ENCODE results near the gene GDPD5.

Gene GDPD5

DNA sequence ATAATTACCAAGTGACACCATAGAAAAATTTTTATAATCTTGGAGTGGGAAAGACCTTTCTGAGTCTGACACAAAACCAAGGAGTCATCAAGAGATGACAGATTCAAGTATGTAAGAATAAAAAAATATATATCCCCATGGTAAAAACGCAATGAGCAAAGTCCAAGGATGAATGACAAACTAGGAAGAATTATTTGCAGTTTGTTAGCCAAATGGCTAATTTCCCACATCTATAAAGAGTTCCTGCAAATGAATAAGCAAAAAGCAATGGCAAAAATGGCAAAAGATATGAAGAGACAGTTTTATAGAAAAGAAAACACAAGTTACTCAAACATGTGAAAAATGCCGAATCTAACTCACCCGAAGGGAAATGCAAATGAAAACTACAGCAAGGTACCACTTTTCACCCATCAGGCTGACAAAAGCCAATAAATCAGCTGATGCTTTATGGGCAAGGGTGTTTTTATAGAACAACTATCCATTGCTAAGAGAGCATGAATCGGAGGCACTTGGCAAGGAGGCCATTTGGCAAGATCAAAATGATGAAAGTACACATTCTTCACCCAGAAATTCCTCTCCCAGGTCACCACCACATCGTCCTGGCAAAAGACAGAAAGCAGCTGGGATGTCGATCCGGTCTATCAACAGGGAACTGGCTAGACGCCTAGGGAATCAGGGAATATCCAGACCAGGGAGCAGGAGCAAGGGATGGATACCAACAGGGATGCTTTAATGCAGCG, 71.7 kb downstream of the GDPD5 start:
- TF ChIP-seq, protein P1, sequence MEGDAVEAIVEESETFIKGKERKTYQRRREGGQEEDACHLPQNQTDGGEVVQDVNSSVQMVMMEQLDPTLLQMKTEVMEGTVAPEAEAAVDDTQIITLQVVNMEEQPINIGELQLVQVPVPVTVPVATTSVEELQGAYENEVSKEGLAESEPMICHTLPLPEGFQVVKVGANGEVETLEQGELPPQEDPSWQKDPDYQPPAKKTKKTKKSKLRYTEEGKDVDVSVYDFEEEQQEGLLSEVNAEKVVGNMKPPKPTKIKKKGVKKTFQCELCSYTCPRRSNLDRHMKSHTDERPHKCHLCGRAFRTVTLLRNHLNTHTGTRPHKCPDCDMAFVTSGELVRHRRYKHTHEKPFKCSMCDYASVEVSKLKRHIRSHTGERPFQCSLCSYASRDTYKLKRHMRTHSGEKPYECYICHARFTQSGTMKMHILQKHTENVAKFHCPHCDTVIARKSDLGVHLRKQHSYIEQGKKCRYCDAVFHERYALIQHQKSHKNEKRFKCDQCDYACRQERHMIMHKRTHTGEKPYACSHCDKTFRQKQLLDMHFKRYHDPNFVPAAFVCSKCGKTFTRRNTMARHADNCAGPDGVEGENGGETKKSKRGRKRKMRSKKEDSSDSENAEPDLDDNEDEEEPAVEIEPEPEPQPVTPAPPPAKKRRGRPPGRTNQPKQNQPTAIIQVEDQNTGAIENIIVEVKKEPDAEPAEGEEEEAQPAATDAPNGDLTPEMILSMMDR (conservative IDR thresholded peaks at IDR 0.05), result no peak
- TF ChIP-seq ZFX (IDR thresholded peaks at IDR 0.05), result no peak
- no peak overlapping the region for H3K27ac ChIP-seq

DNA sequence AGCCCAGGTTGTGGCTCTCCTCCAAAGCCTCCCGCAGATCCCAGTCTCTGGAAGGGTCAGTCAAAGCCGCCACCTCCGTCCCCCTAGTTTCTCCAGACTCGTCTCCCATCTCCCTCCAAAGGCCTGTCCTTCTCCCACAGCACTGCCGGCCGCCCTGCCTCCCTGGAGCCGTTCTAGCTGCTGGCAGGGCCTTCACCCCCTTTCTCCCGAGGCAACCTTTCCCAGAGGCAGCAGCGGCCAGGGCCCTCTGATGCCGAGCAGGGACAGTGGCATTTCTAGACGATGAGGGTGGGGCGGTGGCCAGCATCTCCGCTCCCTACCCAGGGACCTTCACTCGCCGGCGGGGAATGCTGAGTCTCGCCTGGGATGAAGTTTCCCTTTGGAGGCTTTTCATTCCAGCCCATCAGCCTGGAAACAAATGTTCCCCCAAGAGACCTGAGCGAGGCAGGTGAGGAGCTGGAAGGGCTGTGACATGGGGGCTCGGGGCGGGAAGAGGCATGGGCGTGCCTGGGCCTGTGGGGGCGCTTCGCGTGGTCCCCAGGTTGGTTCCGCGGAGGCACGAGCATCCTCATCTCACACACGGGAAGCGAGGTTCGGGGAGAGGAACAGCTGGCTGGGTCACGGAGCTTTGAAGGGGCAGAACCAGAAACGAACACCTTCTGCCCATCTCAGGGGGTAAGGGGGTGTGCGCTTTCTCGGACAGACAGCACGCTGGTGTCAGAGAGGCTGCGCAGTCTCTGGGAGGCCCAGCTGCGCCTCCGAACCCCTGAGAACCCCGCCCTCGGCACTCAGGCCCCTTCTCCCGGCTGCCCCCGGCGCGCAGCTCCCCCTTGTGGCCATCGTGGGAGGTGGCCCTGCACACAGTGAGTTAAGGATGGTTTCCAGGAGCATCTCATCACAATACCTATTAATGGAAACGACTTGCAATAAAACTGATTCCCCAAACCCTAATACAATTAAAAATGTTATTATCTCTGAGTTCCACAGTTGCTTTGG, 74.6 kb downstream of the GDPD5 start:
- H3K27ac ChIP-seq, result no peak overlapping the region
- TF ChIP-seq, protein P1 (conservative IDR thresholded peaks at IDR 0.05), result peak; percentile 93
- no peak for TF ChIP-seq ZFX (IDR thresholded peaks at IDR 0.05)

DNA sequence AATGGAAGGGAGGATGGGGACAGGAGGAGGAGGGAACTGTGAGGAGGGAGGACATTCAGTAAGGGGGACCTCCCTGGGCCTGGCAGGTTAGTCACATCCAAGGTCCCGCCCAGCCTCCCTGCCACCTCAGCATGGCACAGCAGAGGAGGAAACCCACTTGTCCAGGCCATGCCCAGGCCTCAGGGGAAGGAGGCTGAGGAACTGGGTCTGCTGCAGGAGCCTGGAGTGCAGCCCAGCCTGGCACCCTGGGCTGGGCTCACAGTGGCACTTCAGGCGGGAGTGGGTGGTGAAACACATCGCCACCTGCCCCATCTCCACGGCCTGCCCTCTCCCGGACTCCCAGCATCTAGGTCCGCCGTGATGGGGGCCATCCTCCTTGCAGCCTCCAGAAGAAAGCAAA, 75.5 kb downstream of the GDPD5 start:
- H3K27ac ChIP-seq, result no peak overlapping the region
- TF ChIP-seq, protein P1 (conservative IDR thresholded peaks at IDR 0.05), result no peak
- TF ChIP-seq ZFX (IDR thresholded peaks at IDR 0.05), result no peak

GRCh38 chr11:75449776-75450175, 76.0 kb downstream of the GDPD5 start:
- H3K27ac ChIP-seq, result no peak overlapping the region
- TF ChIP-seq ZFX (IDR thresholded peaks at IDR 0.05), result no peak
- TF ChIP-seq, protein P1 (conservative IDR thresholded peaks at IDR 0.05), result no peak

- TF ChIP-seq, protein P1 (conservative IDR thresholded peaks at IDR 0.05), result no peak
- TF ChIP-seq ZFX (IDR thresholded peaks at IDR 0.05), result no peak
Observed at GRCh38 chr11:75449271-75449670, 76.5 kb downstream of the GDPD5 start.

DNA sequence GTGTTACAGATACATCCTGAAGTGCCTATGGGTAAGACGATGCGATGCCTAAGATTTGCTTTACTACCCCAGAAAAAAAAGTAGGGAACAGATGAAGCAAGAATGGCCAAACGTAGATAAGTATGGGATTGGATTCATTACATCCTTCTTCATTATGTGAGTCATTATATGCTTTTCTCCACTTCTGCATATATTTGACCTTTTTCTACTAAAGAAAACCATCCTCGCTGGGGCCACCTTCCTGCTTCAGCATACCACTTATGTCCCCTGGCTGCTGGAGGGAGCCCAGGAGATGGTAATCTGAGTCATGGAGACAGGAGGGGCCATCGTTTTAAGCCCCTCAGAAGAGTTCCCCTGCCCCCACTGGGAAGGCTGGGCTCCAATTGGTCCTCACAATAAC, 78.3 kb downstream of the GDPD5 start:
- TF ChIP-seq ZFX (IDR thresholded peaks at IDR 0.05), result no peak
- TF ChIP-seq, protein P1 (conservative IDR thresholded peaks at IDR 0.05), result no peak
- no peak overlapping the region for H3K27ac ChIP-seq

More at GRCh38 chr11:75449271-75449670, 76.5 kb downstream of the GDPD5 start:
- H3K27ac ChIP-seq, result no peak overlapping the region

Data from C4-2B (cell line).